Activated T-helper 1 cell treated with Interleukin-2 at 50 U/mL for 16 hours (primary cell): ENCODE results near the gene CLN6.
"Not testable (repeated sequence)": the region's sequence is repeated elsewhere in the genome, so short reads cannot be mapped to it uniquely, and the experiment has no call there.

ENCODE experiments used
- DNase-seq: peaks from one replicate; pipeline ENCODE4 v3.0.0-alpha.2; 2020; ENCODE audit warnings: low read depth

Gene CLN6

DNA sequence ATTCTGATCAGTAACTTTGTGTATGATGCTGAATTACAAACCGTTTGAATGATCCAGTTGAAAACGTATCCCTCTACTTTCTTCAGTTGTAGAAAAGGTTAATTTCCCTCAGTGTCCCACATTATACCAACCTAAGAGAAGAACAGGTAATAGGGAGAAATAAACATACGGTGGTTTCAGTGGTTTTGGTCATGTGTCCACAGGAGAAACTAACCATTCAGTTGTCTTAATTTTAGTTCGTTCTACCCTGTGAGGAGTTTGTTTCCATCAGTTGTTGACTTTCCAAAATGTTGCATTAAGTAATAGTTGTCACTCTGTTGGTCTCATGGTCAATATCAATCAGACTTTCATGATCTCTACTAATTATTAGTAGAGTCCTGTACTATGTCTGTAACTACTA, 39.5 kb downstream of the CLN6 start:
- no peak for DNase-seq

DNA sequence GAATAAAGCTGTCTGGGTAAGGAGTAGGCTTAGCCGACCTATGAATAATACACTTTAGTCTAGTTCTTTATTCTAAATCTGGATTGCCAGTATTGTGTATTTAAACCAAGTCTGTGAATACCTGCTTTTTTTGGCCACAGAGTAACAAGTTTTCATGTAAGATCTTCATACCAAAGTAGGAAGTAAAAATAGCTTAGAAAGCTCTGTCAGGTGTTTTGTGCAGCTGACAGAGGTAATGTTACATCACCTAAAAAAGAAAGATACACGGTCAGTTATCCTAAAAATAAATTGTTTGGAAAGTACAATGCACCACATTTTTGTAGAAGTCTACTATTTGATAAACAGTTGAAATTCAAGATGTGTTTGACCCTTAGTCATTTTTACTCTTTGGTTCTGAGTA, 40.9 kb downstream of the CLN6 start:
- no peak for DNase-seq

DNA sequence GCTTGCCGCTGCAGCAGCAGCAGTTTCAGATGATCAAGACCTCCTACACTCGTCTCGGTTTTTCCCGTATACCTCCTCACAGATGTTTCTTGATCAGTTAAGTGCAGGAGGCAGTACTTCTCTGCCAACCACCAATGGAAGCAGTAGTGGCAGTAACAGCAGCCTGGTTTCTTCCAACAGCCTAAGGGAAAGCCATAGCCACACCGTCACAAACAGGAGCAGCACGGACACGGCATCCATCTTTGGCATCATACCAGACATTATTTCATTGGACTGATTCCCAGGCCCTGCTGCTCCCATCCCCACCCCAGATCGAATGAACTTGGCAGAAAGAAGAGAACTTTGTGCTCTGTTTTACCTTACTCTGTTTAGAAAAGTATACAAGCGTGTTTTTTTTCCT, 42.0 kb downstream of the CLN6 start:
- DNase-seq: no peak

DNA sequence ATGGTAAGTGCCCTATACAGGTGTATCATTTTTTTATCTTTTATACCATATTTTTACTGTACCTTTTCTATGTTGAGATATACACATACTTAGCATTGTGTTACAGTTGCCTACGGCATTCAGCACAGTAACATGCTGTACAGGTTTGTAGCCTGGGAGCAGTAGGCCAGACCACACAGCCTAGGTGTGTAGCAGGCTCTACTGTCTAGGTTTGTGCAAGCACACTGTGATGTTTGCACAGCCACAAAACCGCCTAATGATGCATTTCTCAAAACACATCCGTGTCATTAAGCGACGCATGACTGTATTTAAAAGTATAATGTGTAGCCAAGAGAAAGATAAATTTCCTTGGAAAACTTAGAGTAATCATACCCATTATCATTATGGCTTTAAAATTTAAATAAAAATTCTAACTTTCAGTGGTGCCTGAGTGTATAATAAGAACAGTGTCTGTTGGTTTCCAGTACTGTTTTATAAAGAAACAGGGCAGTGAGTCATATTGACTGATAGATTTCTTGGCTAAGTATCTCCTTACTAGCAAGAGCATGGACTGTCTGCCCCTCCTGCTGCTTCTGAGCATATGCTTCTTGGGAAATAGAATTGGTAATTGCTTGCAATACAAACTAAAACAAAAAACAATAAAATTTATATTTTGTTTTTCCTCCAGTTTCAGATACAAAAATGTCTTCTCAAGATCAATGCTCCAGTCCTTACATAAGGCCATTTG, 42.7 kb downstream of the CLN6 start:
- DNase-seq: no peak

DNA sequence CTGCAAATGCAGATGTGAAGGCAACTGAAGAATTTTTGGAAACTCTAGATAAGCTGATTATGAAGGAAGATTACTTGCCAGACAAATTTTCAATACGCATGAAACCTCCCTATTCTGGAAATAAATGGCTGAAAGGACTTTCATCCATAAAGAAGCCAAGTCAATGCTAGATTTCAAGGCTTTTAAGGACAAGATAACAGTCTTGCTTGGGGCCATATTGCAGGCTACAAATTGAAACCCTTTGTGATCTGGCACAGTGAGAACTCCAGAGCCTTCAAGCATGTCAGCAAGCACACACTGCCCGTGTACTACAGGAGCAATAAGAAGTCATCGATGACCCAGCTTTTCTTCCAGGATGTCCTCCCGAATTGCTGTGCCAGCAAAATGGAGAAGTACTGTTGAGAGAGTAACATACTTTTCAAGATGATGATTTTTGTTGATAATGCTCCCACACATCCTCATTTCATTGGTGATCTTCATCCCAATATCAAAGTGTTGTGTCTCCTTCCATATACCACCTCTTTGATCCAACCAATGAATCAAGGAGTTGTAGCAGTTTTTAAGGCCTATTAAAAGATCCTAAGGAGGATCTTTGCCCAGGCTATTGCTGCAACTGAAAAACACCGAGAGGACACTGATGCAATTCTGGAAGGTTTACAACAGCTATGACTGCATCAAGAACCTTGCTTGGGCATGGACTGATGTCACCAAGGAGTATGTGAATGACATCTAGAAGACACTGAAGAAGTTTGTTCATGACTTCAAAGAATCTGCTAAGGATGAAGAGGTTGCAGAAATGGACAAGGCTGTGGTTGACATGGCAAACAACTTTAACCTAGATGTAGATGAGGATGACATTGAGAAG, 44.7 kb downstream of the CLN6 start:
- DNase-seq: no peak

DNA sequence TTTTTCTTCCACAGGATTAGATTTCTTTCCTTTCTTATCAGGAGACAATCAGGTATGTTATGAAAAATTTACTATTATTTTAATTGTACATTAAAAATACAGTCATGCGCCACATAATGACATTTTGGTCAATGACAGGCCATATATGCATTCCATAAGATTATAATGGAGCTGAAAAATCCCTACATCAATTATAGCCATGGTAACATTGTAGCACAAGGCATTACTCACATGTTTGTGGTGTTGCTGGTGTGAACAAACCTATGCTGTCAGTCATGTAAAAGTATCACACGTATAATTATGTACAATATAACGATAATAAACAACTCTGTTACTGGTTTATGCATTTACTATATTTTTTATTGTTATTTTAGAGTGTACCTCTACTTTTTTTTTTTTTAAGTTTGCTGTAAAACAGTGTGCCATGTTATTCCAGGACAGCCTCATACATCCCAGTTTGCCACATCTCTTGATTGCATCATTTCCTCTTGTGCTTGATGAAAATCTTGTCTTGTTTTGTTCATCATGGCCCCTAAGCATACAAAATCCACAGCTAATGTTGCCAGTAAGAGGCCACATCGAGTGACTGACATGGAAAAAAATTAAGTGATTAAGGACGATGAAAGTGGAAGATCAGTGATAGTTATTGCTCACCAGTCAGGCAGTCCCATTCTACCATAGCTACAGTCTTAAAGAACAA, 45.8 kb downstream of the CLN6 start:
- no peak for DNase-seq

DNA sequence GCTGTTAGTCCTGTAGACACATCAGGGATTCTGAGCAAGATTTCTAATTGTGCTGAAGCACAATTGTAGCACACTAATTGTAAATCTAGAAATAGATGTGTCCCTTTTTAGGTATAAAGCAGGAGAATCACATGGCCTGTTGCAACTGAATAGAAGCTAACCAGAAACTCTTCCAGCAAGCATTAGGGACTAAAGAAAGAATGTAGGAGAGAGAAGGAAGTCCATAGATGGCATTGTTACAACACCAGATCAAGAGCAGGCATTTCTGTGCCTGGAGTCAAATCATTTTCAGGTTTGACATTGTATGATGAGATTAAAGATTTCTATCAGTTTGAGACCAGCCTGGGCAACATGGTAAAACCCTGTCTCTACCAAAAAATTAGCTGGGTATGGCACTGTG, 51.8 kb downstream of the CLN6 start:
- DNase-seq: no peak

DNA sequence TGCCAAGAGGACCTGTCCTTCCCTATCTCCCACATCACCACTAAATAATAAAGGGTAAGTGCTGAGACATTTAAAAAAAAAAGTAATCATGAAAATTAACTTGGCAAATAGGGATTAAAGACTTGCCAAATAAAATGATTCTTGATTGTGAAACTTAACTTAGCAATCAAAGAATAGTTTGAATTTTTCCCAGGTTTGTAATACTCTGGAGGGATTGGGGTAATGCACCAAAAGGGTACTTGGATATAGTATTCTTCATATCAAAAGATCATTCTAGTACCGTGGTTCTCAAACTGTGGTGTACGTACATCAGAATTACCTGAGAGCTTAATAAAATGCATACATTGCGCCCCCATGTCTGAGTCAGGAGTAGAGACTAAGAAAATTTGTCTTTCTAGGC, 52.9 kb downstream of the CLN6 start:
- no peak for DNase-seq

DNA sequence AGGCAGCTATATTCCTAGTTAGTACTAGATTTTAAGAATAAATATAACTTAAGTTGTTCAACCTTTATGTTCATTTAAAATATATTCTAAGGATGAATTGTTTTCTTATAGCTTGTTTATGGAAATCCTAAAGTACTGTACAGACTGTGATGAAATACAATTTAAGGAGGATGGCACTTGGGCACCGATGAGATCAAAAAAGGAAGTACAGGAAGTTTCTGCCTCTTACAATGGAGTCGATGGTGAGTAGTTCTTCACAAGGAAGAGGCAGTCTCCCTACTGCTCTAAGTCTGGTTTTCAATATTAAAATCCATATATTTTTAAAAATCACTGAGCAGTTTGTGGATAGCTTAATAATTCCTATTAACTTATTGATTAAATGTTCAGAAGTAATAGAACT, 54.0 kb downstream of the CLN6 start:
- no peak for DNase-seq

DNA sequence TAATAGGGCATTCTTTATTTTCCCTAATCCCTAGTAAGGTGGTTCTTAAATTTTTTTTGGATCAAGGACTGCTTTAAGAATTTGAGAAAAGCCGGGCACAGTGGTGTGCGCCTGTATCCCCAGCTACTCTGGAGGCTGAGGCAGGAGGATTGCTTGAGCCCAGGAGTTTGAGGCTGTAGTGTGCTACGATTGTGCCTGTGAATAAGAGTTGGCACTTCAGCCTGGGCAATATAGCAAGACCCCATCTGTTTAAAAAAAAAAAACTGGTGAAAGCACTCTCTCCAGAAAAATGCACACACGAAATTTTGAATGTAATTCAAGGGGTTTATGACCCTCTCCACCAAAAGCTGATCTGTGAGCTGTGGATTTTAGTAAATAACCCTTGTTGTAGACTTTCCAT, 56.4 kb downstream of the CLN6 start:
- DNase-seq: no peak

DNA sequence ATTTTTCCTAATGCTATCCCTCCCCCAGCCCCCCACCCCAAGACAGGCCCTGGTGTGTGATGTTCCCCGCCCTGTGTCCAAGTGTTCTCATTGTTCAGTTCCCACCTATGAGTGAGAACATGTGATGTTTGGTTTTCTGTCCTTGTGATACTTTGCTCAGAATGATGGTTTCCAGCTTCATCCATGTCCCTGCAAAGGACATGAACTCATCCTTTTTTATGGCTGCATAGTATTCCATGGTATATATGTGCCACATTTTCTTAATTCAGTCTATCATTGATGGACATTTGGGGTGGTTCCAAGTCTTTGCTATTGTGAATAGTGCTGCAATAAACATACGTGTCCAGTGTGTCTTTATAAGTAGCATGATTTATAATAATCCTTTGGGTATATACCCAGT, 57.5 kb downstream of the CLN6 start:
- not testable (repeated sequence) for DNase-seq

DNA sequence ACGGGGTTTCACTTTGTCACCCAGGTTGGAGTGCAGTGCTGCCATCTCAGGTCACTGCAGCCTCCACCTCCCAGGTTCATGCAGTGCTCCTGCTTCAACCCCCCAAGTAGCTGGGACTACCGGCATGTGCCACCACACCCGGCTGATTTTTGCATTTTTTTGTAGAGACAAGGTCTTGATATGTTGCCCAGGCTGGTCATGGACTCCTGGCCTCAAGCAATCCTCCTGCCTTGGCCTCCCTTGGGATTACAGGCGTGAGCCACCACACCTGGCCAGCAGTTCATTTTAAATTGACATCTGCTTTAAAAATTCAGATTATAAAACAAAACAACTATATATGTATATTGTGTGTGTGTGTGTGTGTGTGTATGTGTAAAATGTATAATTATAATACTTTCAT, 62.7 kb downstream of the CLN6 start:
- no peak for DNase-seq

DNA sequence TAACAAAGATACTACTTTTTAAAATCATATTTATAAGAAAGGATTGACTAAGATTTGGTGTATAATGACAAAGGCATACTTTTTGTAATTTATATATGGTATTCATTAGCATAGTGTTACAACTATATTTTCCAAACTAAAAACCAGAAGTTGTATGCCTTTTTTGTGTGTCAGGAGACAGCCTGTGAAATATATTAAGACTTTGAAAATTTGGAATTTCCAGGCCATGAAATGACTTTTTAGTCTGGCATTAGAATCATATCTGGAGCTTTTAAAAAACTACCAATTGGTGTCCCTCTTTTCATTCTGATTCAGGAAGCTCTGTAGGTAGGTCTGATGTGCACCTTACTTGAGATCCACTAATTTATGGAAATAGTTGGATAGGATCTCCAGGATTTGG, 66.3 kb downstream of the CLN6 start:
- no peak for DNase-seq

DNA sequence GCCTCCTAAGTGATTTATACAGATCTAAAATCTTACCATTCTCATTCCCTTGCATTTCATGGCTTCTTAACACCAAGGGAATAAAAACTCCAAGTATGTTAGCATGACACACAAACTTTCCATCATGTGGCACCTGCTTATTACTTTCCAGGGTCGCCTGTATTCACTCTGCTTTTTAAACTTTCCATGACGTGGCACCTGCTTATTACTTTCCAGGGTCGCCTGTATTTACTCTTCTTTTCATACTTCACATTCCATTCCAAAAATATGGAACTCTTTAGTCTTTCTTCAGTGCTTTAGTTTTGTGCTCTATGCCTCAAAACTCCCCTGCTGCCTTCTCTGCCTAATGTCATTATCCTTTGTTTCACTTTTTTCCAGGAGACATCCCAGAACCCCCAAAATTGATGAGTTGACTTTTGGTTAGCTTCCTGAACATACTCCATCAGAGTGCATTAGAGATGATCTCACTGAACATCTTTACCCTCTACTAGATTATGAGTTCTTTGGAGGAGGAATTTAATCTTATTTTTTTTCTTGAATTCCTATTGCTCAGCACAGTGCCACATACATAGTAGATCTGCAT, 71.4 kb downstream of the CLN6 start:
- no peak for DNase-seq

DNA sequence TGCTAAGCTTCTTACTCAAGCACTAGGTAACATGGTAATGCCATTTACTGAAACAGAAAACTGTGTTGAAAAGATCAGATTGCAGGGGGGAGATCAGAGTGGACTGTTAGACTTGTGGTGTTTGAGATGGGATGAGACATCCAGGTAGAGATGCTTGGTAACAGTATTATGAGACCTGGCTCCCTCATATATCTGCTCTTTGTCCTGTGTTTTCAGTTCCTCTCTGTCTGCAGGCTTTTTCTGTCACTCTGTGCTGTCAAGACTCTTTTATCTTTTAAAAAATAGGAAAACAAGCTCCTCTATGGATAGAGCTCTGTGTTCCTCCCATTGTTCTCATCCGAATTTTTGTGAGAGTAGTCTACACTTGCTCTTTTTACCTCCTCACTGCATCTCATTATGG, 72.5 kb downstream of the CLN6 start:
- DNase-seq: no peak
